Gastrocnemius medialis (tissue), 4 donors: ENCODE measurements around the gene MAGEB17. TPM values are rescaled to one million over a fixed set of nuclear protein-coding genes. Genes with fewer than 3 reads are reported as not detected.

Source experiments
- ATAC-seq, 2 donors: fragments of 150-250 bp; one replicate each; pipeline ENCODE4 v1.9.1; 2016
- DNase-seq, 2 donors: peaks; one replicate each; pipeline ENCODE4 v3.0.0-alpha.2; 2019
- H3K27ac ChIP-seq, 4 donors: fragments of 200-600 bp; sonication (generic); 1 replicate in 1 of 4; 2 replicates in 3 of 4; pipeline ENCODE4 v1.5.1; 2016 to 2018; ENCODE audit warnings: mild to moderate bottlenecking in 2 of 4, moderate library complexity in 1 of 4
- H3K27me3 ChIP-seq, 3 donors: fragments of 200-600 bp; sonication (generic) in 2 of 3; 1 replicate in 1 of 3; 2 replicates in 2 of 3; pipeline versions ENCODE4 v1.5.1 to v1.6.0; 2016 to 2019; ENCODE audit warnings: mild to moderate bottlenecking in 1 of 3, moderate library complexity in 1 of 3
- H3K36me3 ChIP-seq, 2 donors: fragments of 200-600 bp; sonication (generic) in 1 of 2; one replicate each; pipeline ENCODE4 v1.5.1; 2017 to 2018
- H3K4me1 ChIP-seq, 2 donors: fragments of 200-600 bp; sonication (generic) in 1 of 2; one replicate each; pipeline ENCODE4 v1.5.1; 2016 to 2017; ENCODE audit warnings: mild to moderate bottlenecking in 2 of 2
- H3K4me3 ChIP-seq, 4 donors: fragments of 200-600 bp; sonication (generic) in 3 of 4; 1 replicate in 1 of 4; 2 replicates in 3 of 4; pipeline ENCODE4 v1.5.1; 2016 to 2019; ENCODE audit warnings: mild to moderate bottlenecking in 2 of 4
- H3K9me3 ChIP-seq, 3 donors: fragments of 200-600 bp; sonication (generic) in 2 of 3; 1 replicate in 1 of 3; 2 replicates in 2 of 3; pipeline ENCODE4 v1.5.1; 2016 to 2019
- POLR2A ChIP-seq, 2 donors: fragments of 450-650 bp; IDR thresholded peaks; one replicate each; pipeline ENCODE4 v1.6.1; 2017; ENCODE audit warnings: antibody characterized with exemption in 2 of 2, mild to moderate bottlenecking in 2 of 2, moderate library complexity in 2 of 2
- in situ Hi-C, 4 donors: fragments of 200-750 bp; cut with MboI; loops; one replicate each; pipeline versions ENCODE4 v1.15.0 to v1.8.0; 2017; ENCODE audit warnings: low sequenced_read_pairs in 4 of 4
- intact Hi-C: fragments of 100-400 bp; cut with DNase I; formaldehyde crosslinking; loops from one replicate; pipeline ENCODE4 v1.15.1; 2023; ENCODE audit warnings: low total_unique reads
- total RNA-seq, 4 donors: library from RNA; depleted of rRNA; stranded (reverse); fragments of >200 nt; gene quantifications; one replicate each; pipeline versions ENCODE4 v1.1.0 to v1.2.3, GENCODE V29; 2016
- TF ChIP-seq, protein P1 (sequence below), 5 experiments: fragments of 450-650 bp in 3 of 5; fragments of 200-600 bp in 2 of 5; sonication (generic) in 2 of 5; IDR thresholded peaks in 4 of 5; conservative IDR thresholded peaks in 1 of 5; 1 replicate in 4 of 5; 2 replicates in 1 of 5; pipeline ENCODE4 v1.5.1; 2016 to 2019; ENCODE audit warnings: antibody characterized with exemption in 5 of 5, mild to moderate bottlenecking in 3 of 5, moderate library complexity in 3 of 5

MAGEB17 gene
- total RNA-seq, 4 donors from 2014 or later = not detected

DNA sequence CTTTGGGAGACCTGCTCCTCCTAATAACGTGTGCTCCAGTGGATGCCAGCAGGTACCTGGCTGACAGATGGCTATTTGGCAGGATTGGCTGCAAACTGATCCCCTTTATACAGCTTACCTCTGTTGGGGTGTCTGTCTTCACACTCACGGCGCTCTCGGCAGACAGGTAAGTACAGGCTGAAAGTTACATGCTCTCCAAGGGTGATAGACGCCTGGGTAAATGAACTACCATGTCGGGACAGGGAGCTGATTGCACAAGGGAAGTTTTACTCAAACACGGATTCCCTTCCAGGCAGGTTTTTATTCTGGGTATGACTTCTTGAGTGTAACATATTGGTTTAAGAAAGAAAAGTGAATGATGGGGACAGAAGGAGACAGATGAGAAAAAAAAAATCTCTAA is 43.1 kb upstream of the MAGEB17 start:
- Histone ChIP-seq H3K9me3 (peaks cover 0 to under 1% (median 0%) of the 10 kb centered on the region in 3 donors), H3K4me1 (no peaks in the 10 kb centered on the region), H3K27me3 (no peaks in the 10 kb centered on the region), H3K4me3 (no peak overlapping the region), H3K36me3 (no peaks in the 10 kb centered on the region), H3K27ac (no peak overlapping the region)
- ATAC-seq = no peak
- TF ChIP-seq POLR2A (IDR thresholded peaks at IDR 0.05) = no peak
- TF ChIP-seq, protein P1, sequence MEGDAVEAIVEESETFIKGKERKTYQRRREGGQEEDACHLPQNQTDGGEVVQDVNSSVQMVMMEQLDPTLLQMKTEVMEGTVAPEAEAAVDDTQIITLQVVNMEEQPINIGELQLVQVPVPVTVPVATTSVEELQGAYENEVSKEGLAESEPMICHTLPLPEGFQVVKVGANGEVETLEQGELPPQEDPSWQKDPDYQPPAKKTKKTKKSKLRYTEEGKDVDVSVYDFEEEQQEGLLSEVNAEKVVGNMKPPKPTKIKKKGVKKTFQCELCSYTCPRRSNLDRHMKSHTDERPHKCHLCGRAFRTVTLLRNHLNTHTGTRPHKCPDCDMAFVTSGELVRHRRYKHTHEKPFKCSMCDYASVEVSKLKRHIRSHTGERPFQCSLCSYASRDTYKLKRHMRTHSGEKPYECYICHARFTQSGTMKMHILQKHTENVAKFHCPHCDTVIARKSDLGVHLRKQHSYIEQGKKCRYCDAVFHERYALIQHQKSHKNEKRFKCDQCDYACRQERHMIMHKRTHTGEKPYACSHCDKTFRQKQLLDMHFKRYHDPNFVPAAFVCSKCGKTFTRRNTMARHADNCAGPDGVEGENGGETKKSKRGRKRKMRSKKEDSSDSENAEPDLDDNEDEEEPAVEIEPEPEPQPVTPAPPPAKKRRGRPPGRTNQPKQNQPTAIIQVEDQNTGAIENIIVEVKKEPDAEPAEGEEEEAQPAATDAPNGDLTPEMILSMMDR (IDR thresholded peaks at IDR 0.05 in 4 of 5, conservative IDR thresholded peaks at IDR 0.05 in 1 of 5) = no peak
- in situ Hi-C loops = no loop called here
- intact Hi-C loops = loop anchor here (10.0 kb wide), 1 partner anchor 571 kb away; no protein-coding TSS in a partner anchor
- DNase-seq = no peak

DNA sequence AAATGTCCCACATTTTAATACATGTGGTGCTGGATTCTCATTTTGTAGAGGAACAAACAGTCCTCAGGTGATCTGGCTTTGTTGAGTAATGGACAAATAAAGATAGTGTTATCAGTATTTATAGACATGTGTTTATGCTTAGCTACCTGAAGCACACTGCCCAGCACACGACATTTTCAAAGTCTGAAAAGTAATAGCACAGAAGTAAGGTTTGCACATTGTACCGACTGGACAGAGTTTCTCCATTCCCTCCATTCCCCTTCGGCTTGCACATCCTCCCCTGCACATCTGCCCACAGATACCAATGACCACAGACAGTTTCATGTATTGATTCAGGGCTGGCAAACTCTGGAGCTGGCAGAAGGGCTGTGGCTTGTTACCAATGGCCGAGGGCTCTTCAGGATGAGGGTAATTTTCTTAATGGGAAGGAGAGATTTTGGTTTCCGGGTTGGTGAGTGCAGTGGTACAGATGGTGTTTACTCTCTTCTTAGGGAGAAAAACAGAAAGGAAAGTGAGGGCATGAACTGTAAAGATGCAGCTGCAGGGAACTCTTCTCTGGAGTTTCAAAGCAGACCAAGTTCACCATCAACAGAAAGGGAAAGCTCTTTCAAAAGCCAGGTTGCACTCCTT is 41.6 kb upstream of the MAGEB17 start:
- intact Hi-C loops = loop anchor here (10.0 kb wide), 1 partner anchor 569 kb away; no protein-coding TSS in a partner anchor
- no peak overlapping the region for H3K27ac ChIP-seq
- TF ChIP-seq, protein P1 (IDR thresholded peaks at IDR 0.05 in 4 of 5, conservative IDR thresholded peaks at IDR 0.05 in 1 of 5) = no peak
- no peak for TF ChIP-seq POLR2A (IDR thresholded peaks at IDR 0.05)
- H3K36me3 ChIP-seq = no peaks in the 10 kb centered on the region
- H3K27me3 ChIP-seq = no peaks in the 10 kb centered on the region
- DNase-seq (no peak), ATAC-seq (no peak)
- no peak overlapping the region for H3K4me3 ChIP-seq
- no peaks in the 10 kb centered on the region for H3K9me3 ChIP-seq
- no peaks in the 10 kb centered on the region for H3K4me1 ChIP-seq
- in situ Hi-C loops = no loop called here

DNA sequence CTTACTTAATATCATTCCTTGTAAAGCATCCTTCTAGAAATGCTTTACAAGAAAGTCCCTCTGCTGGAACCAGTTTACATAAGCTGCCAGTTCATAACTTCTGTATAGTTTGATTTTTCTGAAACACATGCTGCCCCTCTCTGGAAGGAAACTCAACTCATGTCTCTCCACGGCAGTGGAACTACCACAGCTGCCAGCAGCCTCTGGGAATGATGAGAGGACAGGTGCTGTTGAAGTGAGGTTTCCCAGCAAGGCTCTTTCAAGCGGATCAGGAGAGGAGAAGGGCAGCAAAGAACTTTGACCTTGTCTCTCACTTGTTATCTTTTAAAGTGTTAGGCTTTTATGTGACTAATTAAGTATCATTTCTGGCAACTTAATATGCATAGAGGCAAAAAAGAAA is 36.6 kb upstream of the MAGEB17 start:
- intact Hi-C loops = no loop called here
- no peaks in the 10 kb centered on the region for H3K27me3 ChIP-seq
- in situ Hi-C loops = no loop called here

DNA sequence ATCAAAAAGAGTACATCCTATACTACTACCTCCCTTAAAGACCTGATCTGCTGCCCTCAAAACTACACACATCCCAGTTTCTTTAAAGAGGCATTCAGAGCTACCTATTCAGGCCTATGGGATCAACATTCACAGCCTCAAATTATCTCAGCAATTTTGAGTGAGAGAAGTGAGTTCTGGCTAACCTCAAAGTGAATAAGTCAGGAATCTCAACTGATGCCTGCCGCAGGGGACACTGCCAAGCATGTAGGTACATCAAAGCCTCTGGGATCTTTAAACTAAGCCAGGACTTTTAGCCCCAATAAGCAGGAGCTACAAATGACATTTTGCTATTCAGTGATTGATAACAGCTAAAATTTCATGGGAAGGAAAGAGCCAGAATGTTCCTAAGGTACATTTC is 32.3 kb upstream of the MAGEB17 start:
- intact Hi-C loops (no loop called here), in situ Hi-C loops (no loop called here)
- TF ChIP-seq, protein P1 (IDR thresholded peaks at IDR 0.05 in 4 of 5, conservative IDR thresholded peaks at IDR 0.05 in 1 of 5) = no peak
- no peak for TF ChIP-seq POLR2A (IDR thresholded peaks at IDR 0.05)
- Histone ChIP-seq H3K4me3 (no peak overlapping the region), H3K27ac (no peak overlapping the region), H3K36me3 (no peaks in the 10 kb centered on the region), H3K27me3 (no peaks in the 10 kb centered on the region), H3K4me1 (no peaks in the 10 kb centered on the region), H3K9me3 (no peaks in the 10 kb centered on the region)
- no peak for ATAC-seq
- DNase-seq = no peak

More for the DNA sequence above, 36.6 kb upstream of the MAGEB17 start:
- H3K4me3 ChIP-seq = no peak overlapping the region
- H3K27ac ChIP-seq = no peak overlapping the region
- no peaks in the 10 kb centered on the region for H3K4me1 ChIP-seq
- TF ChIP-seq, protein P1 (IDR thresholded peaks at IDR 0.05 in 4 of 5, conservative IDR thresholded peaks at IDR 0.05 in 1 of 5) = no peak
- no peak for TF ChIP-seq POLR2A (IDR thresholded peaks at IDR 0.05)
- no peaks in the 10 kb centered on the region for H3K36me3 ChIP-seq
- no peaks in the 10 kb centered on the region for H3K9me3 ChIP-seq
- DNase-seq (no peak), ATAC-seq (no peak)

DNA sequence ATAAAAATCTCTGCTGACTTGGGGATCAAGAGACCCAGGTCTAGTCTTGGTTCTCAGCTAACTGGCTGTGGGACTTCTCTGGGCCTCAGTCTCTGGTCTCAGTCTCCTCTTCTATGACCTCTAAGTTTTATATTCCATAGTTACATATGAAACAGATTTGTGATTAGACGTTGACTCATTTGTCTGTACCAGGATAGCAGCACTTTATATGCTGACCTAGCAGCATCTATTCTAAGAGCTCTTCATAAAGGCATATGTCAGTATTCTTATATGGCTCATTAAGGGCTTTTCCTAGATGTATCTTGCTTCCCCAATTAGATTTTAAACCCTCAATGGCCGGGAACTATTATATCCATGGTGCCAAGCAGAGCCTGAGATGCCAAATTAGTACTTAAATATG is 31.2 kb upstream of the MAGEB17 start:
- Histone ChIP-seq H3K27me3 (no peaks in the 10 kb centered on the region), H3K27ac (no peak overlapping the region), H3K4me1 (no peaks in the 10 kb centered on the region), H3K36me3 (no peaks in the 10 kb centered on the region), H3K4me3 (no peak overlapping the region), H3K9me3 (no peaks in the 10 kb centered on the region)
- ATAC-seq (no peak), DNase-seq (no peak)
- TF ChIP-seq, protein P1 (IDR thresholded peaks at IDR 0.05 in 4 of 5, conservative IDR thresholded peaks at IDR 0.05 in 1 of 5) = no peak
- no peak for TF ChIP-seq POLR2A (IDR thresholded peaks at IDR 0.05)
- in situ Hi-C loops (no loop called here), intact Hi-C loops (no loop called here)
